Measurements from ENCODE around the gene PSME2. TPM values are rescaled to one million over a fixed set of nuclear protein-coding genes. Genes with fewer than 3 reads are reported as not detected.
A peak's percentile ranks its signal among the peaks of the same experiment; 100 is the strongest.

PSME2 gene
- total RNA-seq, 2 experiments from 2014 or later: 81.7 to 83.2 TPM

DNA sequence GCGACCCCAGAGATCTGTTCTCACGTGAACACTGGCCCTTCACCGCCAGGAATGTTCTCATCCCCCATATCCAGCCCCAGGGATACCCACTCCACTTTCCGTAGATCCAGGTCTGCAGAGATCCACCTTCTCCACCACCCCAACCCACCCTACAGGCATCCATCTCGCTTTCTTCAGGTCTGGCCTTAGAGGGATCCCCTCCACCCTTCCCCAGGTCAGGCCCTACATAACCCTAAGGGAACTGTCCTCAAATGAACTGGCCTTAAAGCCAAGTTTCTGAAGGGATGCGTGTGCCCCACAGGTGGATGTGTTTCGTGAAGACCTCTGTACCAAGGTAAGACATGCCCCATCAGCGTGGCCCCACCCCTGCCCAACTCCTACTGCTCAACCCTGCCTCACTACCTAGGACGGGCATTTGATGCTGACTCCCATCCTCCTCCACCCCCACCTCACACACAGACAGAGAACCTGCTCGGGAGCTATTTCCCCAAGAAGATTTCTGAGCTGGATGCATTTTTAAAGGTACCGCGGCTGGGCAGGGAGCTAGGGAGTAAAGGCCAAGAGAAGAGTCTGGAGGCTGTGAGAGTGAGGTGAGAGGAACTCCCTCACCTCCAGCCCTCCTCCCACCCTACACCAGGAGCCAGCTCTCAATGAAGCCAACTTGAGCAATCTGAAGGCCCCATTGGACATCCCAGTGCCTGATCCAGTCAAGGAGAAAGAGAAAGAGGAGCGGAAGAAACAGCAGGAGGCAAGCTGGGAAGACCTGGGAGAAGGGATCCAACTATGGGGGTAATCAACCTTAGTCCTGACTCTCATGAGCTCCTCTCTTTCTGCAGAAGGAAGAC, 9.5 kb downstream of the PSME2 start:
- H3K27ac Mint-ChIP-seq: peak overlapping the region; percentile 85
- peak overlapping the region; percentile 94 for H3K4me3 Mint-ChIP-seq
- Histone ChIP-seq H3K4me1 (ENCODE audit: insufficient read depth, low read length) (peaks cover 68% of the 10 kb centered on the region), H3K9me3 (ENCODE audit: control insufficient read depth in 1 of 2, insufficient read depth in 1 of 2, low read length in 2 of 2) (no peaks in the 10 kb centered on the region), H3K27ac (ENCODE audit: low read depth in 1 of 2, low read length in 2 of 2) (peak overlapping the region; percentile 48 to 88), H3K27me3 (ENCODE audit: control insufficient read depth in 1 of 2, insufficient read depth in 2 of 2, low read length in 2 of 2) (no peaks in the 10 kb centered on the region), H3K36me3 (ENCODE audit: insufficient read depth, low read length) (peaks cover 27% of the 10 kb centered on the region), H3K4me3 (ENCODE audit: low read length) (peak overlapping the region; percentile 74)
- peaks cover 50% of the 10 kb centered on the region for H3K36me3 Mint-ChIP-seq (ENCODE audit: low read depth)
- CTCF ChIA-PET: interaction anchor here (1.0 to 5.0 kb wide), 10 partner anchors 10 to 47 kb away, joined by 3 to 33 read pairs (median 5); partner anchors contain the start of genes DCAF11, IRF9, NRL and PSME2
- ATAC-seq (ENCODE audit: poor library complexity): no peak
- TF ChIP-seq, protein P1, sequence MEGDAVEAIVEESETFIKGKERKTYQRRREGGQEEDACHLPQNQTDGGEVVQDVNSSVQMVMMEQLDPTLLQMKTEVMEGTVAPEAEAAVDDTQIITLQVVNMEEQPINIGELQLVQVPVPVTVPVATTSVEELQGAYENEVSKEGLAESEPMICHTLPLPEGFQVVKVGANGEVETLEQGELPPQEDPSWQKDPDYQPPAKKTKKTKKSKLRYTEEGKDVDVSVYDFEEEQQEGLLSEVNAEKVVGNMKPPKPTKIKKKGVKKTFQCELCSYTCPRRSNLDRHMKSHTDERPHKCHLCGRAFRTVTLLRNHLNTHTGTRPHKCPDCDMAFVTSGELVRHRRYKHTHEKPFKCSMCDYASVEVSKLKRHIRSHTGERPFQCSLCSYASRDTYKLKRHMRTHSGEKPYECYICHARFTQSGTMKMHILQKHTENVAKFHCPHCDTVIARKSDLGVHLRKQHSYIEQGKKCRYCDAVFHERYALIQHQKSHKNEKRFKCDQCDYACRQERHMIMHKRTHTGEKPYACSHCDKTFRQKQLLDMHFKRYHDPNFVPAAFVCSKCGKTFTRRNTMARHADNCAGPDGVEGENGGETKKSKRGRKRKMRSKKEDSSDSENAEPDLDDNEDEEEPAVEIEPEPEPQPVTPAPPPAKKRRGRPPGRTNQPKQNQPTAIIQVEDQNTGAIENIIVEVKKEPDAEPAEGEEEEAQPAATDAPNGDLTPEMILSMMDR (IDR thresholded peaks at IDR 0.05): no peak
- no peaks in the 10 kb centered on the region for H3K9me3 Mint-ChIP-seq
- POLR2A ChIA-PET: interaction anchor here (1.2 to 11.7 kb wide), 10 partner anchors 12 to 105 kb away, joined by 4 to 296 read pairs (median 16); partner anchors contain the start of genes CHMP4A, DCAF11, IPO4 and IRF9
- DNase-seq: peak in 1 of 14 experiments; percentile 33
- no peaks in the 10 kb centered on the region for H3K27me3 Mint-ChIP-seq
- intact Hi-C loops (cut with DNase I, micrococcal nuclease): loop anchor here (1.0 to 2.0 kb wide), 6 partner anchors 9 to 76 kb away; partner anchors contain the start of genes IRF9 (in 2 of the 2), CHMP4A (in 1 of the 2), PSME2 (in 1 of the 2) and TM9SF1 (in 1 of the 2)
- H3K4me1 Mint-ChIP-seq (ENCODE audit: low read depth): peaks cover 73% of the 10 kb centered on the region

DNA sequence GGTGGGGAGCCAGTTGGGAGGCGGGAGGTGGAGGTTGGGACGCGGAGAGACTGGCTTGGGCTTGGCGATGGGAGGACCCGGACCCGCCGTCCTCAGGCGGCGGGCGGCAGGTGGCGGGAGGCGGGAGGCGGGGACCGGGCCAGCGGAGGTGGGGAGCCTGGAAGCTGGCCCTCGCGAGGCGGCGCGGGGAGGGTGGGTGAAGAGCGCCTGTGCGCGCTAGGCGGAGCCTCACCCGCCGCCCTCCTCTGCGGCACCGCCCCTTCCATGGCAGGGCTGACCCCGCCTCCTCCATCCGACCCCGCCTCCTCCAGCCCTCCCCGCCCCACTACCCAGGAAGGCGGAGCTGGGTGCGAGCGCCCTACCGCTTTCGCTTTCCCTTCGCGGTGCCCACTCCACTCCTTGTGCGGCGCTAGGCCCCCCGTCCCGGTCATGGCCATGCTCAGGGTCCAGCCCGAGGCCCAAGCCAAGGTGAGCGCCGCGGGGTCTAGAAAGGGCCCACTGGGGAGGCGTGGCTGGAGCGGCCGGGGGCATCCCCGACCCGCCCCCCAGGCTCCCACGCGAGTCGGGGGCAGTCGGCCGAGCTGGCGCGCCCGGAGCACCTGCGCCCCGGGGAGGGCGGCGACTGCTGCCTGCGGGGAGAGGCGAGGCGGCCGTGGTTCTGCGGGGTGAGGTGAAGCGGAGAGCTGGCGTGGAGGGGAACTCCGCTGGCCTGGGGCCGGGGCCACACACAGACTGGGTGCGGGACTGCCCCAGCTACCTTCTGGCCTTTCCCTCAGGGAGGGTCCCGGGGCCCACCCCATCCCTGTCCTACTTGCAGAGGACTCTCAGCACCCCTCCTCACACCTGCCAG, 10.4 kb downstream of the PSME2 start, which contains the start of gene PSME1:
Gene PSME1 (plus strand): TSS at position 361 of the 850 bp plus-strand sequence. CDS start 69 bp downstream, at position 430.
- ATAC-seq (ENCODE audit: poor library complexity): peak; percentile 97
- H3K4me3 Mint-ChIP-seq: peak within 1 kb of the TSS; percentile 94
- intact Hi-C loops (cut with DNase I, micrococcal nuclease): loop anchor here (1.0 to 2.0 kb wide), 6 partner anchors 10 to 77 kb away; partner anchors contain the start of genes IRF9 (in 2 of the 2), CHMP4A (in 1 of the 2), PSME2 (in 1 of the 2) and TM9SF1 (in 1 of the 2)
- Histone ChIP-seq H3K36me3 (ENCODE audit: insufficient read depth, low read length) (peaks cover 27% of the 10 kb centered on the region), H3K9me3 (ENCODE audit: control insufficient read depth in 1 of 2, insufficient read depth in 1 of 2, low read length in 2 of 2) (no peaks in the 10 kb centered on the region), H3K4me3 (ENCODE audit: low read length) (peak within 1 kb of the TSS; percentile 74), H3K4me1 (ENCODE audit: insufficient read depth, low read length) (peaks cover 68% of the 10 kb centered on the region), H3K27ac (ENCODE audit: low read depth in 1 of 2, low read length in 2 of 2) (peak within 1 kb of the TSS; percentile 72 to 88), H3K27me3 (ENCODE audit: control insufficient read depth in 1 of 2, insufficient read depth in 2 of 2, low read length in 2 of 2) (no peaks in the 10 kb centered on the region)
- ChIA-PET POLR2A (interaction anchor here (0.7 to 11.7 kb wide), 22 partner anchors 8 to 834 kb away, joined by 3 to 296 read pairs (median 6); partner anchors contain the start of genes CBLN3, CHMP4A, DCAF11 and DHRS1), CTCF (interaction anchor here (0.9 to 5.0 kb wide), 8 partner anchors 11 to 136 kb away, joined by 3 to 33 read pairs (median 6); partner anchors contain the start of genes IRF9, MDP1, PSME2 and RABGGTA)
- TF ChIP-seq, protein P1 (IDR thresholded peaks at IDR 0.05): no peak
- peaks cover 42% of the 10 kb centered on the region for H3K36me3 Mint-ChIP-seq (ENCODE audit: low read depth)
- peak; percentile 89 to 97 (median 95) for DNase-seq
- H3K9me3 Mint-ChIP-seq: no peaks in the 10 kb centered on the region
- H3K27me3 Mint-ChIP-seq: no peaks in the 10 kb centered on the region
- H3K27ac Mint-ChIP-seq: peak within 1 kb of the TSS; percentile 85
- H3K4me1 Mint-ChIP-seq (ENCODE audit: low read depth): peaks cover 69% of the 10 kb centered on the region

DNA sequence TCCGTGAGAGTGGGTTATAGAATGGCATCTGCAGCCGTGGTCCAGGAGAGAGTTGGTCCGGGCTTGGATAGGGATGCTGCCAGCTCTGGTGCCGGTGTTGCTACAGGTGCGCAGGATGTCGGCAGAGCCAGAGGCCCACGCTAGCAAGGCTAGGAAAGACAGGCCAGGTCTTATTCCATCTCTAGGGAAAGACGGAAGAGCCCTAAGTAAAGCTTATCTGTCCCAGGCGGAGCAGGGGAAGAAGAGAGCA, 10.9 kb downstream of the PSME2 start:
- H3K4me1 Mint-ChIP-seq (ENCODE audit: low read depth): peaks cover 69% of the 10 kb centered on the region
- no peaks in the 10 kb centered on the region for H3K27me3 ChIP-seq (ENCODE audit: control insufficient read depth in 1 of 2, insufficient read depth in 2 of 2, low read length in 2 of 2)
- peaks cover 36% of the 10 kb centered on the region for H3K36me3 Mint-ChIP-seq (ENCODE audit: low read depth)
- ChIA-PET POLR2A (interaction anchor here (0.7 to 11.7 kb wide), 21 partner anchors 8 to 833 kb away, joined by 3 to 296 read pairs (median 7); partner anchors contain the start of genes CBLN3, CHMP4A, DCAF11 and DHRS1), CTCF (interaction anchor here (0.9 to 5.0 kb wide), 8 partner anchors 11 to 136 kb away, joined by 3 to 33 read pairs (median 6); partner anchors contain the start of genes IRF9, MDP1, PSME2 and RABGGTA)
- H3K27ac Mint-ChIP-seq: peak overlapping the region; percentile 85
- peaks cover 27% of the 10 kb centered on the region for H3K36me3 ChIP-seq (ENCODE audit: insufficient read depth, low read length)
- DNase-seq: no peak
- no peaks in the 10 kb centered on the region for H3K9me3 ChIP-seq (ENCODE audit: control insufficient read depth in 1 of 2, insufficient read depth in 1 of 2, low read length in 2 of 2)
- no peaks in the 10 kb centered on the region for H3K27me3 Mint-ChIP-seq
- H3K27ac ChIP-seq (ENCODE audit: low read depth in 1 of 2, low read length in 2 of 2): peak overlapping the region; percentile 72 to 88
- H3K9me3 Mint-ChIP-seq: no peaks in the 10 kb centered on the region
- peaks cover 64% of the 10 kb centered on the region for H3K4me1 ChIP-seq (ENCODE audit: insufficient read depth, low read length)
- TF ChIP-seq, protein P1 (IDR thresholded peaks at IDR 0.05): no peak
- intact Hi-C loops (cut with DNase I, micrococcal nuclease): loop anchor here in 1 of 2 experiments (1.0 kb wide), 1 partner anchor 20 kb away; no protein-coding TSS in a partner anchor
- H3K4me3 ChIP-seq (ENCODE audit: low read length): peak overlapping the region; percentile 74
- no peak for ATAC-seq (ENCODE audit: poor library complexity)
- peak overlapping the region; percentile 94 for H3K4me3 Mint-ChIP-seq

All from CD4-positive, alpha-beta T cell (primary cell).